Loucy (cell line): Measurements from ENCODE around the gene SLC12A5.

Source experiments
- H2AFZ ChIP-seq: fragments of 200-600 bp; sonication (generic); 2 replicates; pipeline ENCODE4 v1.6.0; 2016; ENCODE audit warnings: antibody characterized with exemption, mild to moderate bottlenecking, low read length, moderate library complexity
- H3F3A ChIP-seq: fragments of 200-600 bp; 2 replicates; pipeline ENCODE4 v1.6.0; 2016; ENCODE audit warnings: antibody characterized with exemption, low read depth, mild to moderate bottlenecking
- H3K27me3 ChIP-seq: fragments of 200-600 bp; sonication (generic); 2 replicates; pipeline ENCODE4 v1.6.1; 2014; ENCODE audit warnings: low read length, mild to moderate bottlenecking; ENCODE audit not compliant: insufficient read depth, poor library complexity, severe bottlenecking
- H3K36me3 ChIP-seq: fragments of 200-600 bp; sonication (generic); 2 replicates; pipeline ENCODE4 v1.6.1; 2016; ENCODE audit warnings: low read length; ENCODE audit not compliant: insufficient read depth
- H3K4me1 ChIP-seq: fragments of 200-600 bp; sonication (generic); 2 replicates; pipeline ENCODE4 v1.5.1; 2014; ENCODE audit warnings: low read length, mild to moderate bottlenecking; ENCODE audit not compliant: insufficient read depth, poor library complexity, severe bottlenecking
- H3K4me2 ChIP-seq: fragments of 200-600 bp; sonication (generic); 2 replicates; pipeline ENCODE4 v1.6.0; 2014; ENCODE audit warnings: antibody characterized with exemption, low read length, low read depth, mild to moderate bottlenecking; ENCODE audit not compliant: poor library complexity, severe bottlenecking
- H3K4me3 ChIP-seq: fragments of 200-600 bp; sonication (generic); 2 replicates; pipeline ENCODE4 v1.5.1; 2014; ENCODE audit warnings: low read length, mild to moderate bottlenecking, mixed read lengths; ENCODE audit not compliant: poor library complexity, severe bottlenecking
- H3K79me2 ChIP-seq: fragments of 200-600 bp; sonication (generic); 2 replicates; pipeline ENCODE4 v1.6.1; 2014; ENCODE audit warnings: low read length; ENCODE audit not compliant: insufficient read depth
- H3K9ac ChIP-seq: fragments of 200-600 bp; sonication (generic); 2 replicates; pipeline ENCODE4 v1.6.0; 2014; ENCODE audit warnings: mild to moderate bottlenecking, low read depth, low read length, moderate library complexity; ENCODE audit not compliant: poor library complexity, severe bottlenecking
- H3K9me2 ChIP-seq: fragments of 200-600 bp; sonication (generic); replicated peaks from 2 replicates; pipeline ENCODE4 v1.6.1; 2016; ENCODE audit warnings: low read depth, low read length, mixed read lengths
- H3K9me3 ChIP-seq: fragments of 200-600 bp; sonication (generic); 2 replicates; pipeline ENCODE4 v1.6.1; 2014; ENCODE audit warnings: mild to moderate bottlenecking, antibody characterized with exemption, low read length, low read depth; ENCODE audit not compliant: insufficient read depth
- H4K20me1 ChIP-seq: fragments of 200-600 bp; sonication (generic); 2 replicates; pipeline ENCODE4 v1.6.0; 2014; ENCODE audit warnings: antibody characterized with exemption, low read length, mild to moderate bottlenecking; ENCODE audit not compliant: insufficient read depth, poor library complexity, severe bottlenecking
- CTCF ChIP-seq: fragments of 200-600 bp; sonication (generic); conservative IDR thresholded peaks from 2 replicates; pipeline ENCODE4 v1.5.1; 2014; ENCODE audit warnings: mild to moderate bottlenecking, antibody characterized with exemption, low read length
- EZH2phosphoT487 ChIP-seq: fragments of 200-600 bp; IDR thresholded peaks from 2 replicates; pipeline ENCODE4 v1.6.1; 2018; ENCODE audit warnings: antibody characterized with exemption, mild to moderate bottlenecking, moderate library complexity, borderline replicate concordance

Gene SLC12A5

GRCh38 chr20:46101957-46102356 lies 72.9 kb downstream of the SLC12A5 start:
- Histone ChIP-seq H3K9me2 (no peaks in the 10 kb centered on the region), H4K20me1 (no peaks in the 10 kb centered on the region), H3K36me3 (no peaks in the 10 kb centered on the region), H3K79me2 (no peaks in the 10 kb centered on the region), H3K9me3 (no peaks in the 10 kb centered on the region), H3K4me1 (no peaks in the 10 kb centered on the region), H3K27me3 (no peaks in the 10 kb centered on the region), H3K9ac (no peak overlapping the region), H3K4me2 (no peak overlapping the region), H3K4me3 (no peak overlapping the region), H2AFZ (no peak overlapping the region), H3F3A (no peaks in the 10 kb centered on the region)
- TF ChIP-seq EZH2phosphoT487, result no peak
- TF ChIP-seq CTCF, result no peak

GRCh38 chr20:46102940-46103339 lies 73.9 kb downstream of the SLC12A5 start:
- H3K4me1 ChIP-seq, result no peaks in the 10 kb centered on the region

GRCh38 chr20:46104262-46104661 lies 75.2 kb downstream of the SLC12A5 start:
- Histone ChIP-seq H2AFZ (no peak overlapping the region), H3K27me3 (no peaks in the 10 kb centered on the region), H3K79me2 (no peaks in the 10 kb centered on the region), H3K36me3 (no peaks in the 10 kb centered on the region), H3K4me2 (no peak overlapping the region), H3K9ac (no peak overlapping the region), H3F3A (no peaks in the 10 kb centered on the region), H3K4me3 (no peak overlapping the region), H3K9me2 (no peaks in the 10 kb centered on the region), H3K9me3 (no peaks in the 10 kb centered on the region), H4K20me1 (no peaks in the 10 kb centered on the region), H3K4me1 (no peaks in the 10 kb centered on the region)
- TF ChIP-seq EZH2phosphoT487 (no peak), CTCF (no peak)

More at GRCh38 chr20:46102940-46103339, 73.9 kb downstream of the SLC12A5 start:
- TF ChIP-seq CTCF, result no peak
- Histone ChIP-seq H3K4me3 (no peak overlapping the region), H3K27me3 (no peaks in the 10 kb centered on the region), H4K20me1 (no peaks in the 10 kb centered on the region), H3F3A (no peaks in the 10 kb centered on the region), H3K4me2 (no peak overlapping the region), H3K79me2 (no peaks in the 10 kb centered on the region), H3K9me3 (no peaks in the 10 kb centered on the region), H3K9me2 (no peaks in the 10 kb centered on the region), H3K9ac (no peak overlapping the region), H3K36me3 (no peaks in the 10 kb centered on the region), H2AFZ (no peak overlapping the region)
